Mesodermal cell (in vitro differentiated cells): ENCODE measurements around the gene ARL15.

ENCODE experiments used
- H3K27ac ChIP-seq: 2 replicates; pipeline ENCODE4 v1.7.0; 2013; ENCODE audit warnings: mild to moderate bottlenecking, low read depth, low read length, moderate library complexity; ENCODE audit not compliant: severe bottlenecking
- H3K36me3 ChIP-seq: 2 replicates; pipeline ENCODE4 v1.7.1; 2013; ENCODE audit warnings: mild to moderate bottlenecking, low read length, moderate library complexity; ENCODE audit not compliant: control insufficient read depth, insufficient read depth
- H3K4me1 ChIP-seq: one replicate; pipeline ENCODE4 v1.7.1; 2013; ENCODE audit warnings: mild to moderate bottlenecking, low read length; ENCODE audit not compliant: insufficient read depth, control insufficient read depth, poor library complexity, severe bottlenecking
- H3K4me3 ChIP-seq: 2 replicates; pipeline ENCODE4 v1.7.0; 2013; ENCODE audit warnings: low read length, control low read depth, mild to moderate bottlenecking; ENCODE audit not compliant: insufficient read depth, poor library complexity, severe bottlenecking; ENCODE audit errors: extremely low read depth
- H3K9me3 ChIP-seq: 2 replicates; pipeline ENCODE4 v1.7.1; 2013; ENCODE audit warnings: mild to moderate bottlenecking, low read length, moderate library complexity; ENCODE audit not compliant: control insufficient read depth
- WGBS, 2 experiments: methylation state at CpG; one replicate each; pipeline ENCODE4 v1.1.5; 2013; ENCODE audit warnings: missing lambda C conversion rate in 2 of 2; ENCODE audit not compliant: insufficient coverage in 2 of 2; 5-methylcytosine and 5-hydroxymethylcytosine counted together

Gene ARL15

GRCh38 chr5:54329731-54330709 is 19.6 kb upstream of the ARL15 start:
- 83 to 94% methylated on average over 2 to 3 of the region's 4 CpGs for WGBS, 2 experiments
- H3K27ac ChIP-seq, result no peak overlapping the region

GRCh38 chr5:54326662-54327270 is 16.4 kb upstream of the ARL15 start:
- Histone ChIP-seq H3K27ac (no peak overlapping the region), H3K9me3 (no peaks in the 10 kb centered on the region), H3K4me1 (no peaks in the 10 kb centered on the region), H3K4me3 (no peak overlapping the region), H3K36me3 (no peaks in the 10 kb centered on the region)
- 91 to 95% methylated on average over 3 to 5 of the region's 7 CpGs for WGBS, 2 experiments

More at GRCh38 chr5:54329731-54330709, 19.6 kb upstream of the ARL15 start:
- H3K9me3 ChIP-seq, result no peaks in the 10 kb centered on the region
- no peak overlapping the region for H3K4me3 ChIP-seq
- no peaks in the 10 kb centered on the region for H3K4me1 ChIP-seq
- H3K36me3 ChIP-seq, result no peaks in the 10 kb centered on the region

GRCh38 chr5:54325610-54326311 is 15.4 kb upstream of the ARL15 start:
- no peak overlapping the region for H3K27ac ChIP-seq
- H3K4me1 ChIP-seq, result no peaks in the 10 kb centered on the region
- H3K9me3 ChIP-seq, result no peaks in the 10 kb centered on the region
- H3K36me3 ChIP-seq, result no peaks in the 10 kb centered on the region
- no peak overlapping the region for H3K4me3 ChIP-seq
- 61 to 75% methylated on average over 2 of the region's 5 CpGs for WGBS, 2 experiments

- 63 to 86% methylated on average over 1 of the region's 1 CpG for WGBS, 2 experiments
- Histone ChIP-seq H3K27ac (no peak overlapping the region), H3K9me3 (no peaks in the 10 kb centered on the region), H3K4me1 (no peaks in the 10 kb centered on the region), H3K36me3 (no peaks in the 10 kb centered on the region), H3K4me3 (no peak overlapping the region)
Observed at GRCh38 chr5:54325272-54325609, 14.9 kb upstream of the ARL15 start.

- Histone ChIP-seq H3K27ac (no peak overlapping the region), H3K9me3 (no peaks in the 10 kb centered on the region), H3K4me3 (no peak overlapping the region), H3K36me3 (no peaks in the 10 kb centered on the region), H3K4me1 (no peaks in the 10 kb centered on the region)
- 80 to 100% methylated on average over 2 to 5 of the region's 7 CpGs for WGBS, 2 experiments
Observed at GRCh38 chr5:54324651-54325271, 14.4 kb upstream of the ARL15 start.

- no peaks in the 10 kb centered on the region for H3K36me3 ChIP-seq
- H3K9me3 ChIP-seq, result no peaks in the 10 kb centered on the region
- no peak overlapping the region for H3K4me3 ChIP-seq
- H3K27ac ChIP-seq, result no peak overlapping the region
- WGBS, 2 experiments, result no CpG with 5 or more reads among the region's 2 CpGs
- no peaks in the 10 kb centered on the region for H3K4me1 ChIP-seq
Observed at GRCh38 chr5:54323495-54323894, 13.1 kb upstream of the ARL15 start.

- Histone ChIP-seq H3K36me3 (no peaks in the 10 kb centered on the region), H3K4me1 (no peaks in the 10 kb centered on the region), H3K4me3 (no peak overlapping the region), H3K27ac (no peak overlapping the region), H3K9me3 (no peaks in the 10 kb centered on the region)
- no CpG with 5 or more reads among the region's 1 CpG for WGBS, 2 experiments
Observed at GRCh38 chr5:54320256-54320655, 9.9 kb upstream of the ARL15 start.

- no peaks in the 10 kb centered on the region for H3K9me3 ChIP-seq
- no peaks in the 10 kb centered on the region for H3K4me1 ChIP-seq
- no peak overlapping the region for H3K27ac ChIP-seq
- H3K36me3 ChIP-seq, result no peaks in the 10 kb centered on the region
- WGBS, 2 experiments, result 90 to 92% methylated on average over 2 to 3 of the region's 5 CpGs
- no peak overlapping the region for H3K4me3 ChIP-seq
Observed at GRCh38 chr5:54317511-54318260, 7.3 kb upstream of the ARL15 start.

- 85 to 93% methylated on average over 5 of the region's 5 CpGs for WGBS, 2 experiments
- Histone ChIP-seq H3K27ac (no peak overlapping the region), H3K36me3 (no peaks in the 10 kb centered on the region), H3K4me3 (no peak overlapping the region), H3K4me1 (no peaks in the 10 kb centered on the region), H3K9me3 (no peaks in the 10 kb centered on the region)
Observed at GRCh38 chr5:54315736-54316528, 5.6 kb upstream of the ARL15 start.
